Memory B cell (primary cell): ENCODE data around the gene CHD6.
"Not testable (repeated sequence)": the region's sequence is repeated elsewhere in the genome, so short reads cannot be mapped to it uniquely, and the experiment has no call there.

ENCODE experiments used
- ATAC-seq: fragments of 150-1000 bp; cut with Tn5 transposase; 2 replicates; pipeline ENCODE4 v1.10.0; 2021; ENCODE audit warnings: low read depth, mild to moderate bottlenecking, moderate library complexity
- DNase-seq, 2 donors: peaks; one replicate each; pipeline ENCODE4 v3.0.0; 2022; ENCODE audit warnings: low spot score in 2 of 2
- H3K27ac Mint-ChIP-seq: one replicate; pipeline ENCODE4 v1.8.0; 2022; ENCODE audit warnings: mild to moderate bottlenecking, moderate library complexity, mixed read lengths
- H3K27me3 Mint-ChIP-seq: one replicate; pipeline ENCODE4 v1.8.0; 2022; ENCODE audit warnings: mixed read lengths
- H3K36me3 Mint-ChIP-seq: one replicate; pipeline ENCODE4 v1.8.0; 2022; ENCODE audit warnings: mild to moderate bottlenecking, mixed read lengths
- H3K4me1 Mint-ChIP-seq: one replicate; pipeline ENCODE4 v1.8.0; 2022; ENCODE audit warnings: mixed read lengths
- H3K4me3 Mint-ChIP-seq: one replicate; pipeline ENCODE4 v1.8.0; 2022; ENCODE audit warnings: mild to moderate bottlenecking, moderate library complexity, mixed read lengths
- H3K9me3 Mint-ChIP-seq: one replicate; pipeline ENCODE4 v1.8.0; 2022; ENCODE audit warnings: mixed read lengths

CHD6 gene

GRCh38 chr20:41553142-41553879, 64.9 kb downstream of the CHD6 start:
- ATAC-seq (no peak), DNase-seq (no peak)
- Mint-ChIP-seq H3K4me1 (peaks cover 21% of the 10 kb centered on the region), H3K27ac (no peak overlapping the region), H3K27me3 (no peaks in the 10 kb centered on the region), H3K36me3 (peaks cover 23% of the 10 kb centered on the region), H3K9me3 (no peaks in the 10 kb centered on the region), H3K4me3 (no peak overlapping the region)

GRCh38 chr20:41552295-41553068, 65.7 kb downstream of the CHD6 start:
- no peak for ATAC-seq
- H3K4me1 Mint-ChIP-seq: peaks cover 17% of the 10 kb centered on the region
- no peak overlapping the region for H3K4me3 Mint-ChIP-seq
- peak overlapping the region; percentile 68 for H3K27ac Mint-ChIP-seq
- H3K9me3 Mint-ChIP-seq: no peaks in the 10 kb centered on the region
- no peak for DNase-seq
- peaks cover 21% of the 10 kb centered on the region for H3K36me3 Mint-ChIP-seq
- no peaks in the 10 kb centered on the region for H3K27me3 Mint-ChIP-seq

DNA sequence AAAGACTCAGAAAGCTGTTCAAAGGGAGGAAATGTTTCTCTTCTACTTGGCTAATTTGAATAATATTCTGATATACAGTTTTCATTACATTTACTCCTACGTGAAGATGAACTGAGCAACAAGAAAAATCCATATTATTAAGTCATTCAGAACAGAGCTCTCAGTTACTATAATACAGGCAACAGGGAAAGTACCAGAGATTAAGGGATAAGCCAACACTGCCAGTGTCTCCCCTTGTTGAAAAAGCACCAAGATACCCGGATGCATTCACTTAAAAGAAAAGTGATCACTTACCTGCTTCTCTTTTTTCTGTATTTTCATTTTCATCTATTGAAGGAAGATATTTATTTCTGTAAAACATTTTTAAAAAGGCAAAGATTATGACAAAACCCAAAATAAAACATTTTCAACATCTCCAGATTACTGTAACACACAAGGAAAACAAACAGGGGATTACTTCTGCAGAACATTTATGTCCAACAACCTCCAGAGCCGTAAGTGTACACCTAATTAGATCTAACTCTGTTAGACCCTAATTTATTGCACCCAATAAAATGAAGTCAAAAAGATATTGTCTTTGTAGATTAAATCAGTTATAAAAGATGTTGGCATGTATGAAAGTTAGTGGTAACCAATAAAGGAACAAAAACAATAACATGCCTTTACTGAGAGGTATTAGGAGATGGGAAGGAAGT, 67.0 kb downstream of the CHD6 start:
- Mint-ChIP-seq H3K27ac (no peak overlapping the region), H3K9me3 (no peaks in the 10 kb centered on the region), H3K4me1 (peaks cover 14% of the 10 kb centered on the region), H3K4me3 (no peak overlapping the region), H3K36me3 (peaks cover 20% of the 10 kb centered on the region), H3K27me3 (no peaks in the 10 kb centered on the region)
- DNase-seq (no peak), ATAC-seq (no peak)

DNA sequence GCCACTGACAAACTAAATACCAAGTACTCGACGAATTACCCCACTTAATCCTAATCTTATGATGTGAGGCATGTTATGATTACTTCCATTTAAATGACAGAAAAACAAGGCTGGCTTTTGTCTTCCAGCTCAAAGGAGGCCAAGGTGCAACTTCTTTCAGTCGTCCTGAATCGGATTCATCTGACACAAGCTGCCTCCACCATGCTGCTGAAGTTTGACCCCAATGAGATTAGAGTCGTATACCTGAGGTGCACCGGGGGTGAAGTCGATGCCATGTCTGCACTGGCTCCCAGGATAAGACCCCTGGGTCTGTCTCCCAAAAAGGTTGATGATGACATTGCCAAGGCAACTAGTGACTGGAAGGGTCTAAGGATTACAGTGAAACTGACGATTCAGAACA, 71.0 kb downstream of the CHD6 start:
- no peaks in the 10 kb centered on the region for H3K27me3 Mint-ChIP-seq
- no peak for ATAC-seq
- DNase-seq: no peak
- peaks cover 18% of the 10 kb centered on the region for H3K4me1 Mint-ChIP-seq
- no peak overlapping the region for H3K4me3 Mint-ChIP-seq
- H3K9me3 Mint-ChIP-seq: no peaks in the 10 kb centered on the region
- peaks cover 17% of the 10 kb centered on the region for H3K36me3 Mint-ChIP-seq
- no peak overlapping the region for H3K27ac Mint-ChIP-seq

DNA sequence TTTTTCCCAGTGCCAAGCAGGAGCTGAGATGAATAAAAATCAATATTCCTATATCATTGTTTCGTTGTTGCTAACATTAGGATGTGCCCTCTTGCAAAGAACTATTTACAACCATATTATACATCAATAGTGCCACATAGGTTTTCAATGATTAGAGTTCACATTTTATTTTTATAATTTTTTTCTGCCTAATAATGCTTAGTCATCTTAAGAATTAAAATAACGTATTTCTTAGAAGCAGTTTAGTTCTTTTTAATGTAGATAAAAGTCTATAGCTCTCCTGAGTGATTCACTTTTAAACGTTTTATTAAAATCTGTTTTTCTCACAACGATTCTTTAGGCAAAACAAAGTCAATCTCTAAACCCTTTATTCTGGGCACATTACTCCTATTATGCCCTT, 71.6 kb downstream of the CHD6 start:
- Mint-ChIP-seq H3K4me1 (peaks cover 14% of the 10 kb centered on the region), H3K4me3 (no peak overlapping the region), H3K36me3 (peaks cover 16% of the 10 kb centered on the region), H3K27ac (no peak overlapping the region), H3K27me3 (no peaks in the 10 kb centered on the region), H3K9me3 (no peaks in the 10 kb centered on the region)
- DNase-seq: no peak
- no peak for ATAC-seq

GRCh38 chr20:41544472-41544871, 73.7 kb downstream of the CHD6 start:
- Mint-ChIP-seq H3K27me3 (no peaks in the 10 kb centered on the region), H3K4me1 (peaks cover 19% of the 10 kb centered on the region), H3K27ac (no peak overlapping the region), H3K36me3 (peaks cover 14% of the 10 kb centered on the region), H3K4me3 (no peak overlapping the region), H3K9me3 (no peaks in the 10 kb centered on the region)
- DNase-seq (no peak), ATAC-seq (no peak)

- peaks cover 27% of the 10 kb centered on the region for H3K36me3 Mint-ChIP-seq
- no peak overlapping the region for H3K27ac Mint-ChIP-seq
- no peak for DNase-seq
- H3K4me1 Mint-ChIP-seq: peaks cover 22% of the 10 kb centered on the region
- H3K9me3 Mint-ChIP-seq: peaks cover 3% of the 10 kb centered on the region
- no peaks in the 10 kb centered on the region for H3K27me3 Mint-ChIP-seq
- ATAC-seq: no peak
- H3K4me3 Mint-ChIP-seq: no peak overlapping the region
These were observed 77.3 kb downstream of the CHD6 start for GRCh38 chr20:41540918-41541317.

DNA sequence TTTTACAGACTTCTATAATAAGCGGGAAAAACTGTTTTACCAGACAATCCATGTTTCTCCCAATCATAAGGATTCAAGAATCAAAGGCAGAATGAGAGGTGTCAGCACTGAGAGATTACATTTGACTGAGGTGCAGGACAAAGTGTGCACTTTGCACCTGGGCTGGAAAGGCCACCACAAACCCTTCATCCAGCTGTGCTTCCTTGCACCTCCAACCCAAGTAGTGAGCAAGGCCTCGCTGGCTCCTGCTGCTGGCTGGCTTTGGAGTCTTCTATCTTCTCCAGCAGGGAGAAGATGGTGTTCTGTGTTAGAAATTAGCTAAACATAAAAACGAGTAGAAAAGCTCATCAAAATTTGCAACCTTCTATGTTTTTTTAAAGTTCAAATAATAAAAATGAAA, 77.7 kb downstream of the CHD6 start:
- H3K4me3 Mint-ChIP-seq: no peak overlapping the region
- peaks cover 18% of the 10 kb centered on the region for H3K4me1 Mint-ChIP-seq
- peaks cover 27% of the 10 kb centered on the region for H3K36me3 Mint-ChIP-seq
- H3K9me3 Mint-ChIP-seq: peaks cover 3% of the 10 kb centered on the region
- no peaks in the 10 kb centered on the region for H3K27me3 Mint-ChIP-seq
- no peak overlapping the region for H3K27ac Mint-ChIP-seq
- DNase-seq: no peak
- no peak for ATAC-seq

- H3K4me1 Mint-ChIP-seq: peaks cover 15% of the 10 kb centered on the region
- peaks cover 28% of the 10 kb centered on the region for H3K36me3 Mint-ChIP-seq
- no peak overlapping the region for H3K27ac Mint-ChIP-seq
- no peak for ATAC-seq
- H3K27me3 Mint-ChIP-seq: no peaks in the 10 kb centered on the region
- no peak overlapping the region for H3K4me3 Mint-ChIP-seq
- H3K9me3 Mint-ChIP-seq: peaks cover 3% of the 10 kb centered on the region
- no peak for DNase-seq
These were observed 79.2 kb downstream of the CHD6 start for GRCh38 chr20:41538810-41539596.

DNA sequence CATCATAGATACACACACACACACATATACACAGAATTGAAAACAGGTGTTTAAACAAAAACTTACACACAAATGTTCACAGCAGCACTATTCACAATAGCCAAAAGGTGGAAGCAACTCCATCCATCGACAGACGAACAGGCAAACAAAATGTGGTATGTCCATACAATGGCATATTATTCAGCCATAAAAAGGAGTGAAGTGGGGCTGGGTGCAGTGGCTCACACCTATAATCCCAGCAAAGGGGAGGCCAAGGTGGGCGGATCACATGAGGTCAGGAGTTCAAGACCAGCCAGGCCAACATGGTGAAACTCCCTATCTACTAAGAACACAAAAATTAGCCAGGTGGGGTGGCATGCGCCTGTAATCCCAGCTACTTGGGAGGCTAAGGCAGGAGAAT, 80.3 kb downstream of the CHD6 start:
- DNase-seq (no peak), ATAC-seq (no peak)
- H3K27me3 Mint-ChIP-seq: no peaks in the 10 kb centered on the region
- H3K27ac Mint-ChIP-seq: no peak overlapping the region
- no peak overlapping the region for H3K4me3 Mint-ChIP-seq
- peaks cover 3% of the 10 kb centered on the region for H3K9me3 Mint-ChIP-seq
- peaks cover 31% of the 10 kb centered on the region for H3K36me3 Mint-ChIP-seq
- H3K4me1 Mint-ChIP-seq: peaks cover 15% of the 10 kb centered on the region

DNA sequence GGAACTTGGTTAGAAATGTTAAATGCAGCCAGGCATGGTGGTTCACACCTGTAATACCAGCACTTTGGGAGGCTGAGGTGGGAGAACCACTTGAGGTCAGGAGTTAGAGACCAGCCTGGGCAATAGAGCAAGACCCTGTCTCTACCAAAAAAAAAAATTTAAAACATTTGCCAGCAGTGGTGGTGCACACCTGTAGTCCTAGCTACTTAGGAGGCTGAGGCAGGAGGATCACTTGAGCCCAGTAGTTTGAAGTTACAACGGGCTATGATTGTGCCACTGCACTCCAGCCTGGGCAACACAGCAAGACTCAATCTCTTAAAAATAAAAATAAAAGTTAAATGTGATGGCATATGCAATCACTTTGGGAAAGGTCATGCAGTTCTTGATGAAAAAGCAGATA, 82.6 kb downstream of the CHD6 start:
- Mint-ChIP-seq H3K36me3 (peaks cover 39% of the 10 kb centered on the region), H3K4me1 (peaks cover 13% of the 10 kb centered on the region)
- ATAC-seq, H3K4me3 Mint-ChIP-seq, H3K27ac Mint-ChIP-seq, DNase-seq, H3K9me3 Mint-ChIP-seq, H3K27me3 Mint-ChIP-seq: not testable (repeated sequence)

- H3K36me3 Mint-ChIP-seq: peaks cover 37% of the 10 kb centered on the region
- no peak overlapping the region for H3K4me3 Mint-ChIP-seq
- ATAC-seq: no peak
- peaks cover 3% of the 10 kb centered on the region for H3K9me3 Mint-ChIP-seq
- no peak overlapping the region for H3K27ac Mint-ChIP-seq
- H3K4me1 Mint-ChIP-seq: peaks cover 11% of the 10 kb centered on the region
- no peak for DNase-seq
- no peaks in the 10 kb centered on the region for H3K27me3 Mint-ChIP-seq
These were observed 83.3 kb downstream of the CHD6 start for GRCh38 chr20:41534842-41535241.

DNA sequence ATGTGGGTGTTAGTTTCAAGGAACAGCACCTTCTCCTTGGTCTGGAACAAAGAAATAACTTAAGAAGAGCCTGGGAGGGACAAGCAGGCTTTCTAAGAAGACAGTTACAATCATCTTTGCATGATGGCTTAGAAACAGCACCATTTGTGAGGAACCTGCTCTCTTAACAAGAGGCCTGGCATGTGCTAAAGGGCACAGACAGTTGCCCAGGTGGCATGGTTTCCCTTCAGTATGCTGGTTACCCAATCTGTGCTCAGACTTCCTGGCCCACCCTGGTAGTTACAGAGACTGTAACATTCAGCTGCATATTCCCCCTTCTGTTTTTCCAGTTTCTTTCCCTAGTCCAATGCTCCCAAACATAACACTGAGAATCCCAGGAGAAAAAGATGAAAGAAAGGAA, 84.0 kb downstream of the CHD6 start:
- DNase-seq (no peak), ATAC-seq (no peak)
- Mint-ChIP-seq H3K4me1 (peaks cover 15% of the 10 kb centered on the region), H3K27ac (no peak overlapping the region), H3K36me3 (peaks cover 39% of the 10 kb centered on the region), H3K4me3 (no peak overlapping the region), H3K27me3 (no peaks in the 10 kb centered on the region), H3K9me3 (peaks cover 2% of the 10 kb centered on the region)
